OCI-LY3 (cell line): ENCODE measurements around the gene KLHL20.

Source experiments
- CTCF ChIP-seq: fragments of 200-600, 300-600 bp; sonication (generic); IDR thresholded peaks from 2 replicates; pipeline ENCODE4 v1.5.1; 2014; ENCODE audit warnings: antibody characterized with exemption, low read length, low read depth
- EZH2phosphoT487 ChIP-seq: fragments of 200-600 bp; shearing (Covaris generic); IDR thresholded peaks from 2 replicates; pipeline ENCODE4 v1.6.1; 2018; ENCODE audit warnings: antibody characterized with exemption, mixed run types, low read depth

- TF ChIP-seq CTCF: no peak
- no peak for TF ChIP-seq EZH2phosphoT487
These were observed 83.3 kb downstream of the KLHL20 start for GRCh38 chr1:173798078-173798477.
